Tibial nerve (tissue), 4 donors: ENCODE results near the gene OTOF. TPM values are rescaled to one million over a fixed set of nuclear protein-coding genes. Genes with fewer than 3 reads are reported as not detected.

Source experiments
- DNase-seq, 2 donors: peaks; one replicate each; pipeline ENCODE4 v3.0.0-alpha.2; 2019; ENCODE audit warnings: low spot score in 2 of 2
- H3K27ac ChIP-seq, 4 donors: fragments of 200-600 bp; sonication (generic) in 3 of 4; one replicate each; pipeline ENCODE4 v1.5.1; 2017 to 2019; ENCODE audit warnings: mild to moderate bottlenecking in 1 of 4
- H3K27me3 ChIP-seq, 2 donors: fragments of 200-600 bp; sonication (generic) in 1 of 2; one replicate each; pipeline versions ENCODE4 v1.5.1 to v1.6.0; 2017 to 2019
- H3K36me3 ChIP-seq, 3 donors: fragments of 200-600 bp; sonication (generic); one replicate each; pipeline ENCODE4 v1.5.1; 2018 to 2019
- H3K4me1 ChIP-seq, 4 donors: fragments of 200-600 bp; sonication (generic) in 3 of 4; one replicate each; pipeline ENCODE4 v1.5.1; 2017 to 2019
- H3K4me3 ChIP-seq, 4 donors: fragments of 200-600 bp; sonication (generic) in 3 of 4; one replicate each; pipeline ENCODE4 v1.5.1; 2017 to 2019; ENCODE audit warnings: mild to moderate bottlenecking in 1 of 4, moderate library complexity in 1 of 4
- H3K9me3 ChIP-seq, 4 donors: fragments of 200-600 bp; sonication (generic) in 3 of 4; one replicate each; pipeline ENCODE4 v1.5.1; 2017 to 2019
- CTCF ChIP-seq, 5 experiments: fragments of 200-600 bp in 3 of 5; fragments of 450-650 bp in 2 of 5; sonication (generic) in 3 of 5; IDR thresholded peaks; one replicate each; pipeline ENCODE4 v1.5.1; 2016 to 2019; ENCODE audit warnings: antibody characterized with exemption in 5 of 5, mild to moderate bottlenecking in 3 of 5, moderate library complexity in 2 of 5
- EP300 ChIP-seq, 2 donors: sonication (generic); formaldehyde crosslinking; IDR thresholded peaks; one replicate each; pipeline ENCODE4 v1.6.1; 2017; ENCODE audit warnings: antibody characterized with exemption in 2 of 2, mild to moderate bottlenecking in 1 of 2
- POLR2A ChIP-seq, 2 donors: fragments of 450-650 bp; IDR thresholded peaks; one replicate each; pipeline ENCODE4 v1.6.1; 2017; ENCODE audit warnings: antibody characterized with exemption in 2 of 2, mild to moderate bottlenecking in 2 of 2, moderate library complexity in 2 of 2
- WGBS, 2 donors: methylation state at CpG; one replicate each; pipeline ENCODE4 v1.1.5; 2018; 5-methylcytosine and 5-hydroxymethylcytosine counted together
- total RNA-seq, 4 donors: library from RNA; depleted of rRNA; stranded (reverse); fragments of >200 nt; gene quantifications; one replicate each; pipeline ENCODE4 v1.1.0, GENCODE V29; 2016

OTOF gene
- total RNA-seq, 4 donors from 2014 or later = under 0.01 to 0.30 (median 0.22) TPM; not detected in 1

- WGBS, 2 donors = 91 to 93% methylated on average over 25 of the region's 25 CpGs
- Histone ChIP-seq H3K27ac (no peak overlapping the region), H3K9me3 (no peaks in the 10 kb centered on the region), H3K4me3 (no peak overlapping the region), H3K36me3 (no peaks in the 10 kb centered on the region), H3K4me1 (peaks cover 0 to 10% (median 0%) of the 10 kb centered on the region in 4 donors), H3K27me3 (no peaks in the 10 kb centered on the region)
- TF ChIP-seq CTCF (IDR thresholded peaks at IDR 0.05) = no peak
- TF ChIP-seq POLR2A (IDR thresholded peaks at IDR 0.05) = no peak
- no peak for TF ChIP-seq EP300 (IDR thresholded peaks at IDR 0.05)
- DNase-seq = no peak
These were observed 1.3 kb upstream of the OTOF start for GRCh38 chr2:26479131-26479788.

GRCh38 chr2:26478366-26478765 lies 442 bp upstream of the OTOF start:
- Histone ChIP-seq H3K4me3 (no peak overlapping the region), H3K27me3 (no peaks in the 10 kb centered on the region), H3K27ac (no peak overlapping the region), H3K36me3 (no peaks in the 10 kb centered on the region), H3K9me3 (no peaks in the 10 kb centered on the region), H3K4me1 (peaks cover 0 to 10% (median 0%) of the 10 kb centered on the region in 4 donors)
- no peak for TF ChIP-seq CTCF (IDR thresholded peaks at IDR 0.05)
- no peak for TF ChIP-seq POLR2A (IDR thresholded peaks at IDR 0.05)
- TF ChIP-seq EP300 (IDR thresholded peaks at IDR 0.05) = no peak
- 79 to 83% methylated on average over 5 of the region's 5 CpGs for WGBS, 2 donors
- DNase-seq = no peak

- H3K4me3 ChIP-seq = no peak overlapping the region
- 68 to 70% methylated on average over 24 to 33 of the region's 33 CpGs for WGBS, 2 donors
- DNase-seq = no peak
- no peaks in the 10 kb centered on the region for H3K27me3 ChIP-seq
- no peak overlapping the region for H3K27ac ChIP-seq
- no peaks in the 10 kb centered on the region for H3K9me3 ChIP-seq
- no peak for TF ChIP-seq CTCF (IDR thresholded peaks at IDR 0.05)
- TF ChIP-seq EP300 (IDR thresholded peaks at IDR 0.05) = no peak
- no peak for TF ChIP-seq POLR2A (IDR thresholded peaks at IDR 0.05)
- no peaks in the 10 kb centered on the region for H3K36me3 ChIP-seq
- peaks cover 0 to 10% (median 0%) of the 10 kb centered on the region in 4 donors for H3K4me1 ChIP-seq
These were observed 606 bp downstream of the OTOF start for GRCh38 chr2:26477126-26477910.

GRCh38 chr2:26475832-26476501 lies 2.0 kb downstream of the OTOF start:
- no peak overlapping the region for H3K27ac ChIP-seq
- no peaks in the 10 kb centered on the region for H3K27me3 ChIP-seq
- TF ChIP-seq EP300 (IDR thresholded peaks at IDR 0.05) (no peak), CTCF (IDR thresholded peaks at IDR 0.05) (no peak)
- 75 to 85% methylated on average over 15 to 18 of the region's 22 CpGs for WGBS, 2 donors
- H3K4me1 ChIP-seq = peaks cover 0 to 10% (median 0%) of the 10 kb centered on the region in 4 donors
- H3K9me3 ChIP-seq = no peaks in the 10 kb centered on the region
- no peaks in the 10 kb centered on the region for H3K36me3 ChIP-seq
- H3K4me3 ChIP-seq = no peak overlapping the region
- no peak for DNase-seq

- Histone ChIP-seq H3K4me1 (peaks cover 0 to 10% (median 0%) of the 10 kb centered on the region in 4 donors), H3K9me3 (peaks cover 0 to 3% (median 0%) of the 10 kb centered on the region in 4 donors), H3K4me3 (no peak overlapping the region), H3K36me3 (no peaks in the 10 kb centered on the region), H3K27ac (no peak overlapping the region), H3K27me3 (no peaks in the 10 kb centered on the region)
- TF ChIP-seq POLR2A (IDR thresholded peaks at IDR 0.05) (no peak), EP300 (IDR thresholded peaks at IDR 0.05) (no peak), CTCF (IDR thresholded peaks at IDR 0.05) (no peak)
- 95 to 98% methylated on average over 6 of the region's 6 CpGs for WGBS, 2 donors
- no peak for DNase-seq
These were observed 2.9 kb downstream of the OTOF start for GRCh38 chr2:26475037-26475436.
